ENCODE data around the gene RELCH. TPM values are rescaled to one million over a fixed set of nuclear protein-coding genes. Genes with fewer than 3 reads are reported as not detected.

The RELCH gene
- total and polyA plus RNA-seq, 2 of the 13 experiments (the other 11 are each of a cell fraction or from before 2014, with no cell fraction given) = 5.6 to 31.7 TPM

DNA sequence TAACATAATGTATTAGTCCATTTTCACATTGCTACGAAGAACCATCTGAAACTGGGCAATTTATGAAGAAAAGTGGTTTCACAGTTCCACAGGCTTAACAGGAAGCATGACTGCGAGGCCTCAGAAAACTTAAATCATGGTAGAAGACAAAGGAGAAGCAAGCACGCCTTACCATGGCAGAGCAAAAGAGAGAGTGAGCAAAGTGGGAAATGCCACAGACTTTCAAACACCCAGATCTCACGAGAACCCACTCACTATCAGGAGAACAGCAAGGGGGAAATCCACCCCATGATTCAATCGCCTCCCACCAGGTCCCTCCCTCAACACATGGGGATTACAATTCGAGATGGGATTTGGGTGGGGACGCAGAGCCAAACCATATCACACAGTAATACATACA is 22.7 kb upstream of the RELCH start (continued):
- TF ChIP-seq, protein P1, sequence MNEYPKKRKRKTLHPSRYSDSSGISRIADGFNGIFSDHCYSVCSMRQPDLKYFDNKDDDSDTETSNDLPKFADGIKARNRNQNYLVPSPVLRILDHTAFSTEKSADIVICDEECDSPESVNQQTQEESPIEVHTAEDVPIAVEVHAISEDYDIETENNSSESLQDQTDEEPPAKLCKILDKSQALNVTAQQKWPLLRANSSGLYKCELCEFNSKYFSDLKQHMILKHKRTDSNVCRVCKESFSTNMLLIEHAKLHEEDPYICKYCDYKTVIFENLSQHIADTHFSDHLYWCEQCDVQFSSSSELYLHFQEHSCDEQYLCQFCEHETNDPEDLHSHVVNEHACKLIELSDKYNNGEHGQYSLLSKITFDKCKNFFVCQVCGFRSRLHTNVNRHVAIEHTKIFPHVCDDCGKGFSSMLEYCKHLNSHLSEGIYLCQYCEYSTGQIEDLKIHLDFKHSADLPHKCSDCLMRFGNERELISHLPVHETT (CRISPR knock-in tag; conservative IDR thresholded peaks at IDR 0.05) = no peak
- TF ChIP-seq CHD2 (IDR thresholded peaks at IDR 0.05; ENCODE audit: low read depth, low read length) (no peak), TBX3 (IDR thresholded peaks at IDR 0.05; ENCODE audit: borderline replicate concordance) (no peak), MIER2 (CRISPR knock-in tag; IDR thresholded peaks at IDR 0.05) (no peak), ZNF138 (CRISPR knock-in tag; IDR thresholded peaks at IDR 0.05; ENCODE audit: low read depth) (no peak), STAG1 (CRISPR knock-in tag; IDR thresholded peaks at IDR 0.05) (no peak), MATR3 (CRISPR knock-in tag; IDR thresholded peaks at IDR 0.05) (no peak)
- TF ChIP-seq, protein P2, sequence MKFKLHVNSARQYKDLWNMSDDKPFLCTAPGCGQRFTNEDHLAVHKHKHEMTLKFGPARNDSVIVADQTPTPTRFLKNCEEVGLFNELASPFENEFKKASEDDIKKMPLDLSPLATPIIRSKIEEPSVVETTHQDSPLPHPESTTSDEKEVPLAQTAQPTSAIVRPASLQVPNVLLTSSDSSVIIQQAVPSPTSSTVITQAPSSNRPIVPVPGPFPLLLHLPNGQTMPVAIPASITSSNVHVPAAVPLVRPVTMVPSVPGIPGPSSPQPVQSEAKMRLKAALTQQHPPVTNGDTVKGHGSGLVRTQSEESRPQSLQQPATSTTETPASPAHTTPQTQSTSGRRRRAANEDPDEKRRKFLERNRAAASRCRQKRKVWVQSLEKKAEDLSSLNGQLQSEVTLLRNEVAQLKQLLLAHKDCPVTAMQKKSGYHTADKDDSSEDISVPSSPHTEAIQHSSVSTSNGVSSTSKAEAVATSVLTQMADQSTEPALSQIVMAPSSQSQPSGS (CRISPR knock-in tag; IDR thresholded peaks at IDR 0.05) = no peak
- TF ChIP-seq, protein P3, sequence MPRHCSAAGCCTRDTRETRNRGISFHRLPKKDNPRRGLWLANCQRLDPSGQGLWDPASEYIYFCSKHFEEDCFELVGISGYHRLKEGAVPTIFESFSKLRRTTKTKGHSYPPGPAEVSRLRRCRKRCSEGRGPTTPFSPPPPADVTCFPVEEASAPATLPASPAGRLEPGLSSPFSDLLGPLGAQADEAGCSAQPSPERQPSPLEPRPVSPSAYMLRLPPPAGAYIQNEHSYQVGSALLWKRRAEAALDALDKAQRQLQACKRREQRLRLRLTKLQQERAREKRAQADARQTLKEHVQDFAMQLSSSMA (CRISPR knock-in tag; IDR thresholded peaks at IDR 0.05) = no peak

DNA sequence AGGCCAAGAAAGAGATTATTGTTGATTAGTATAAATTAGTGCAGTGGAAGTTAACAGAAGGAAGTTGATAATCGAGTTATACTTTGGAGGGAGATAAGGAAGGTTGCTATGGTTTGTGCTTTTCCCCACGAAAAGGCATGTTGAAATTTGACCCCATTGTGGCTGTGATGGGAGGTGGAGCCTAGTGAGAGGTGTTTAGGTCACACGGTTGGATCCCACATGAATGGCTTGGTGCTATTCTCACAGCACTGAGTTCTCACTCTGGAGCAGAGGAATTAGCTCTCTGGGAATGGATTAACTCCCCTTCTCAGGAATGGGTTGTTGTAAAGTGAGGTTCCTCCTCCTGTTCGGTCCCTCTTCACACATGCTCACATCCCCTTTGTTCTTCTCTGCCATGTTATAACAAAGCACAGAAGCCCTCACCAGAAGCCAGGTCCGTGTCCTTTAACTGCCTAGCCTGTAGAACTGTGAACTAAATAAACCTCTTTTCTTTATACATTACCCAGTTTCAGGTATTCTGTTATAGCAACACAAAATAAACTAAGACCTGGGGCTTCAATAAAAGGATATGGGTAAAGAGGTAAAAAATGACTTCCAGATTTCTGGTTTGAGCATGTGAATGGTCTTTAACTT is 22.1 kb upstream of the RELCH start:
- no peaks in the 10 kb centered on the region for H4K20me1 ChIP-seq (ENCODE audit: insufficient read depth, low read length)
- no peak for DNase-seq (ENCODE audit: low spot score)
- H3K9ac ChIP-seq (ENCODE audit: insufficient read depth, low read depth, low read length) = no peak overlapping the region
- H2AFZ ChIP-seq (ENCODE audit: low read length) = no peak overlapping the region
- no peak overlapping the region for H3K4me3 ChIP-seq (replicated peaks in 1 of 3; ENCODE audit: insufficient read depth in 1 of 3, low read depth in 2 of 3, low read length in 3 of 3)
- H3K79me2 ChIP-seq (ENCODE audit: insufficient read depth, low read length) = no peaks in the 10 kb centered on the region
- no peak overlapping the region for H3K4me2 ChIP-seq (ENCODE audit: low read depth, low read length)
- intact Hi-C loops (cut with micrococcal nuclease; ENCODE audit: unreplicated experiment) = no loop called here
- no peak for ATAC-seq
- peaks cover 3 to 8% of the 10 kb centered on the region in 2 experiments; a peak in 1 of 5 replicates for H3K36me3 ChIP-seq (replicated peaks in 1 of 2; ENCODE audit: control insufficient read depth in 1 of 2, insufficient read depth in 2 of 2, low read length in 2 of 2)
- H3K9me3 ChIP-seq (ENCODE audit: low read length) = no peaks in the 10 kb centered on the region
- no peaks in the 10 kb centered on the region for H3K4me1 ChIP-seq (ENCODE audit: insufficient read depth, low read length)
- ChIA-PET POLR2A (no interaction called here), CTCF (ENCODE audit: low intra/inter-chr PET ratio, low total read pairs) (no interaction called here)
- WGBS (ENCODE audit: low lambda C conversion rate) = 76% methylated on average over 5 of the region's 5 CpGs
- in situ Hi-C loops (cut with HindIII; ENCODE audit: extremely low pct_ligation_motif_present, low pct_unique_long_range_greater_than_20kb) = no loop called here
- H3K27ac ChIP-seq (ENCODE audit: extremely low read length, insufficient read depth, low read length) = no peak overlapping the region
- no peak for FAIRE-seq
- no peaks in the 10 kb centered on the region for H3K27me3 ChIP-seq (ENCODE audit: control insufficient read depth in 1 of 2, insufficient read depth in 2 of 2, low read length in 2 of 2)
- BruUV-seq (replicated peaks) = no TSS peak
- TF ChIP-seq ZNF776 (CRISPR knock-in tag; IDR thresholded peaks at IDR 0.05) = no peak
- TF ChIP-seq ZNF451 (CRISPR knock-in tag; IDR thresholded peaks at IDR 0.05) = no peak
- TF ChIP-seq, protein P4, sequence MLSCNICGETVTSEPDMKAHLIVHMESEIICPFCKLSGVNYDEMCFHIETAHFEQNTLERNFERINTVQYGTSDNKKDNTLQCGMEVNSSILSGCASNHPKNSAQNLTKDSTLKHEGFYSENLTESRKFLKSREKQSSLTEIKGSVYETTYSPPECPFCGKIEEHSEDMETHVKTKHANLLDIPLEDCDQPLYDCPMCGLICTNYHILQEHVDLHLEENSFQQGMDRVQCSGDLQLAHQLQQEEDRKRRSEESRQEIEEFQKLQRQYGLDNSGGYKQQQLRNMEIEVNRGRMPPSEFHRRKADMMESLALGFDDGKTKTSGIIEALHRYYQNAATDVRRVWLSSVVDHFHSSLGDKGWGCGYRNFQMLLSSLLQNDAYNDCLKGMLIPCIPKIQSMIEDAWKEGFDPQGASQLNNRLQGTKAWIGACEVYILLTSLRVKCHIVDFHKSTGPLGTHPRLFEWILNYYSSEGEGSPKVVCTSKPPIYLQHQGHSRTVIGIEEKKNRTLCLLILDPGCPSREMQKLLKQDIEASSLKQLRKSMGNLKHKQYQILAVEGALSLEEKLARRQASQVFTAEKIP (CRISPR knock-in tag; IDR thresholded peaks at IDR 0.05; ENCODE audit: borderline replicate concordance) = no peak
- TF ChIP-seq ZMYM4 (CRISPR knock-in tag; IDR thresholded peaks at IDR 0.05) = no peak
- no peak for TF ChIP-seq ZC3H4 (CRISPR knock-in tag; IDR thresholded peaks at IDR 0.05; ENCODE audit: borderline replicate concordance)
- no peak for TF ChIP-seq SMAD1 (CRISPR knock-in tag; IDR thresholded peaks at IDR 0.05; ENCODE audit: borderline replicate concordance, low read depth)
- TF ChIP-seq, protein P5, sequence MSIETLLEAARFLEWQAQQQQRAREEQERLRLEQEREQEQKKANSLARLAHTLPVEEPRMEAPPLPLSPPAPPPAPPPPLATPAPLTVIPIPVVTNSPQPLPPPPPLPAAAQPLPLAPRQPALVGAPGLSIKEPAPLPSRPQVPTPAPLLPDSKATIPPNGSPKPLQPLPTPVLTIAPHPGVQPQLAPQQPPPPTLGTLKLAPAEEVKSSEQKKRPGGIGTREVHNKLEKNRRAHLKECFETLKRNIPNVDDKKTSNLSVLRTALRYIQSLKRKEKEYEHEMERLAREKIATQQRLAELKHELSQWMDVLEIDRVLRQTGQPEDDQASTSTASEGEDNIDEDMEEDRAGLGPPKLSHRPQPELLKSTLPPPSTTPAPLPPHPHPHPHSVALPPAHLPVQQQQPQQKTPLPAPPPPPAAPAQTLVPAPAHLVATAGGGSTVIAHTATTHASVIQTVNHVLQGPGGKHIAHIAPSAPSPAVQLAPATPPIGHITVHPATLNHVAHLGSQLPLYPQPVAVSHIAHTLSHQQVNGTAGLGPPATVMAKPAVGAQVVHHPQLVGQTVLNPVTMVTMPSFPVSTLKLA (IDR thresholded peaks at IDR 0.05) = no peak
- no peak for TF ChIP-seq ZSCAN20 (CRISPR knock-in tag; IDR thresholded peaks at IDR 0.05; ENCODE audit: borderline replicate concordance)
- TF ChIP-seq ZNF331 (CRISPR knock-in tag; IDR thresholded peaks at IDR 0.05) = no peak
